ENCODE results near the gene BRIX1. TPM values are rescaled to one million over a fixed set of nuclear protein-coding genes. Genes with fewer than 3 reads are reported as not detected.

BRIX1 gene
- total and polyA plus RNA-seq, 9 of the 15 experiments (the other 6 are each of a cell fraction or from before 2014, with no cell fraction given) = 115 to 193 (median 159) TPM

DNA sequence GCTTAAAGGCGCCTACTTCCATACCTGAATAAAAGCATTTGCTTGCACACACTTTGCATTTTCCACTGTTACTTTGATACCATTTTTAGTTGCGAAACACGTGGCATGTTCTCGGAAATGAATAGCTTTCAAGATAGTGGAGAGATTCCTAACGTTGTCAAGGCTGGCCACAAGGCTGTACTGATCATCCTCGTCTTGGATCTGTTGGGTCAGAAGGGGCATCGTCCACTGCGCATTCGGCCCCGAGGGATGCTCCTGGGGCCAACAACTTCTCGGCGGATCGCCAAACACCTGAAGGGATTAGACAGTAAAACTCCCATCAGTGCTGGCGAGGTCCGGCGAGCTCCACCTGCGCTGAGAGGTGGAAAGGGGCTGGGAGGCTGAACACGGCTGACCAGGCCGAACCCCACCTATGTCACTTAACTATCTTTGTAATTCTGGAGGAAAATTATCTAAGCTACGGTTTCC, 806 bp upstream of the BRIX1 start (continued):
- TF ChIP-seq, protein P1, sequence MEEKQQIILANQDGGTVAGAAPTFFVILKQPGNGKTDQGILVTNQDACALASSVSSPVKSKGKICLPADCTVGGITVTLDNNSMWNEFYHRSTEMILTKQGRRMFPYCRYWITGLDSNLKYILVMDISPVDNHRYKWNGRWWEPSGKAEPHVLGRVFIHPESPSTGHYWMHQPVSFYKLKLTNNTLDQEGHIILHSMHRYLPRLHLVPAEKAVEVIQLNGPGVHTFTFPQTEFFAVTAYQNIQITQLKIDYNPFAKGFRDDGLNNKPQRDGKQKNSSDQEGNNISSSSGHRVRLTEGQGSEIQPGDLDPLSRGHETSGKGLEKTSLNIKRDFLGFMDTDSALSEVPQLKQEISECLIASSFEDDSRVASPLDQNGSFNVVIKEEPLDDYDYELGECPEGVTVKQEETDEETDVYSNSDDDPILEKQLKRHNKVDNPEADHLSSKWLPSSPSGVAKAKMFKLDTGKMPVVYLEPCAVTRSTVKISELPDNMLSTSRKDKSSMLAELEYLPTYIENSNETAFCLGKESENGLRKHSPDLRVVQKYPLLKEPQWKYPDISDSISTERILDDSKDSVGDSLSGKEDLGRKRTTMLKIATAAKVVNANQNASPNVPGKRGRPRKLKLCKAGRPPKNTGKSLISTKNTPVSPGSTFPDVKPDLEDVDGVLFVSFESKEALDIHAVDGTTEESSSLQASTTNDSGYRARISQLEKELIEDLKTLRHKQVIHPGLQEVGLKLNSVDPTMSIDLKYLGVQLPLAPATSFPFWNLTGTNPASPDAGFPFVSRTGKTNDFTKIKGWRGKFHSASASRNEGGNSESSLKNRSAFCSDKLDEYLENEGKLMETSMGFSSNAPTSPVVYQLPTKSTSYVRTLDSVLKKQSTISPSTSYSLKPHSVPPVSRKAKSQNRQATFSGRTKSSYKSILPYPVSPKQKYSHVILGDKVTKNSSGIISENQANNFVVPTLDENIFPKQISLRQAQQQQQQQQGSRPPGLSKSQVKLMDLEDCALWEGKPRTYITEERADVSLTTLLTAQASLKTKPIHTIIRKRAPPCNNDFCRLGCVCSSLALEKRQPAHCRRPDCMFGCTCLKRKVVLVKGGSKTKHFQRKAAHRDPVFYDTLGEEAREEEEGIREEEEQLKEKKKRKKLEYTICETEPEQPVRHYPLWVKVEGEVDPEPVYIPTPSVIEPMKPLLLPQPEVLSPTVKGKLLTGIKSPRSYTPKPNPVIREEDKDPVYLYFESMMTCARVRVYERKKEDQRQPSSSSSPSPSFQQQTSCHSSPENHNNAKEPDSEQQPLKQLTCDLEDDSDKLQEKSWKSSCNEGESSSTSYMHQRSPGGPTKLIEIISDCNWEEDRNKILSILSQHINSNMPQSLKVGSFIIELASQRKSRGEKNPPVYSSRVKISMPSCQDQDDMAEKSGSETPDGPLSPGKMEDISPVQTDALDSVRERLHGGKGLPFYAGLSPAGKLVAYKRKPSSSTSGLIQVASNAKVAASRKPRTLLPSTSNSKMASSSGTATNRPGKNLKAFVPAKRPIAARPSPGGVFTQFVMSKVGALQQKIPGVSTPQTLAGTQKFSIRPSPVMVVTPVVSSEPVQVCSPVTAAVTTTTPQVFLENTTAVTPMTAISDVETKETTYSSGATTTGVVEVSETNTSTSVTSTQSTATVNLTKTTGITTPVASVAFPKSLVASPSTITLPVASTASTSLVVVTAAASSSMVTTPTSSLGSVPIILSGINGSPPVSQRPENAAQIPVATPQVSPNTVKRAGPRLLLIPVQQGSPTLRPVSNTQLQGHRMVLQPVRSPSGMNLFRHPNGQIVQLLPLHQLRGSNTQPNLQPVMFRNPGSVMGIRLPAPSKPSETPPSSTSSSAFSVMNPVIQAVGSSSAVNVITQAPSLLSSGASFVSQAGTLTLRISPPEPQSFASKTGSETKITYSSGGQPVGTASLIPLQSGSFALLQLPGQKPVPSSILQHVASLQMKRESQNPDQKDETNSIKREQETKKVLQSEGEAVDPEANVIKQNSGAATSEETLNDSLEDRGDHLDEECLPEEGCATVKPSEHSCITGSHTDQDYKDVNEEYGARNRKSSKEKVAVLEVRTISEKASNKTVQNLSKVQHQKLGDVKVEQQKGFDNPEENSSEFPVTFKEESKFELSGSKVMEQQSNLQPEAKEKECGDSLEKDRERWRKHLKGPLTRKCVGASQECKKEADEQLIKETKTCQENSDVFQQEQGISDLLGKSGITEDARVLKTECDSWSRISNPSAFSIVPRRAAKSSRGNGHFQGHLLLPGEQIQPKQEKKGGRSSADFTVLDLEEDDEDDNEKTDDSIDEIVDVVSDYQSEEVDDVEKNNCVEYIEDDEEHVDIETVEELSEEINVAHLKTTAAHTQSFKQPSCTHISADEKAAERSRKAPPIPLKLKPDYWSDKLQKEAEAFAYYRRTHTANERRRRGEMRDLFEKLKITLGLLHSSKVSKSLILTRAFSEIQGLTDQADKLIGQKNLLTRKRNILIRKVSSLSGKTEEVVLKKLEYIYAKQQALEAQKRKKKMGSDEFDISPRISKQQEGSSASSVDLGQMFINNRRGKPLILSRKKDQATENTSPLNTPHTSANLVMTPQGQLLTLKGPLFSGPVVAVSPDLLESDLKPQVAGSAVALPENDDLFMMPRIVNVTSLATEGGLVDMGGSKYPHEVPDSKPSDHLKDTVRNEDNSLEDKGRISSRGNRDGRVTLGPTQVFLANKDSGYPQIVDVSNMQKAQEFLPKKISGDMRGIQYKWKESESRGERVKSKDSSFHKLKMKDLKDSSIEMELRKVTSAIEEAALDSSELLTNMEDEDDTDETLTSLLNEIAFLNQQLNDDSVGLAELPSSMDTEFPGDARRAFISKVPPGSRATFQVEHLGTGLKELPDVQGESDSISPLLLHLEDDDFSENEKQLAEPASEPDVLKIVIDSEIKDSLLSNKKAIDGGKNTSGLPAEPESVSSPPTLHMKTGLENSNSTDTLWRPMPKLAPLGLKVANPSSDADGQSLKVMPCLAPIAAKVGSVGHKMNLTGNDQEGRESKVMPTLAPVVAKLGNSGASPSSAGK (IDR thresholded peaks at IDR 0.05) = peak; percentile 54; the same call in 1 of the 2 replicates
- TF ChIP-seq, protein P2, sequence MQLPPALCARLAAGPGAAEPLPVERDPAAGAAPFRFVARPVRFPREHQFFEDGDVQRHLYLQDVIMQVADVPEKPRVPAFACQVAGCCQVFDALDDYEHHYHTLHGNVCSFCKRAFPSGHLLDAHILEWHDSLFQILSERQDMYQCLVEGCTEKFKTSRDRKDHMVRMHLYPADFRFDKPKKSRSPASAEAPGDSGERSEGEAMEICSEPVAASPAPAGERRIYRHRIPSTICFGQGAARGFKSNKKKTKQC (CRISPR knock-in tag; IDR thresholded peaks at IDR 0.05) = no peak
- TF ChIP-seq HDAC3 (IDR thresholded peaks at IDR 0.05; ENCODE audit: borderline replicate concordance, partially characterized antibody) (no peak), RCOR1 (IDR thresholded peaks at IDR 0.05; ENCODE audit: borderline replicate concordance in 1 of 2, low read depth in 2 of 2, low read length in 2 of 2) (0 out of 4 replicates have a peak, but pooled peaks of 1 of the 2 experiments have one; percentile 11), HNRNPK (IDR thresholded peaks at IDR 0.05; ENCODE audit: low read depth, low read length, poor library complexity, severe bottlenecking) (no peak), BRD9 (IDR thresholded peaks at IDR 0.05; ENCODE audit: low read depth, partially characterized antibody) (no peak), CAMTA2 (CRISPR knock-in tag; conservative IDR thresholded peaks at IDR 0.05) (no peak), ZNF316 (IDR thresholded peaks at IDR 0.05) (no peak), MIER1 (IDR thresholded peaks at IDR 0.05; ENCODE audit: low read depth) (no peak)
- TF ChIP-seq, protein P3, sequence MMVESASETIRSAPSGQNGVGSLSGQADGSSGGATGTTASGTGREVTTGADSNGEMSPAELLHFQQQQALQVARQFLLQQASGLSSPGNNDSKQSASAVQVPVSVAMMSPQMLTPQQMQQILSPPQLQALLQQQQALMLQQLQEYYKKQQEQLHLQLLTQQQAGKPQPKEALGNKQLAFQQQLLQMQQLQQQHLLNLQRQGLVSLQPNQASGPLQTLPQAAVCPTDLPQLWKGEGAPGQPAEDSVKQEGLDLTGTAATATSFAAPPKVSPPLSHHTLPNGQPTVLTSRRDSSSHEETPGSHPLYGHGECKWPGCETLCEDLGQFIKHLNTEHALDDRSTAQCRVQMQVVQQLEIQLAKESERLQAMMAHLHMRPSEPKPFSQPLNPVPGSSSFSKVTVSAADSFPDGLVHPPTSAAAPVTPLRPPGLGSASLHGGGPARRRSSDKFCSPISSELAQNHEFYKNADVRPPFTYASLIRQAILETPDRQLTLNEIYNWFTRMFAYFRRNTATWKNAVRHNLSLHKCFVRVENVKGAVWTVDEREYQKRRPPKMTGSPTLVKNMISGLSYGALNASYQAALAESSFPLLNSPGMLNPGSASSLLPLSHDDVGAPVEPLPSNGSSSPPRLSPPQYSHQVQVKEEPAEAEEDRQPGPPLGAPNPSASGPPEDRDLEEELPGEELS (CRISPR knock-in tag; IDR thresholded peaks at IDR 0.05; ENCODE audit: borderline replicate concordance) = no peak
- TF ChIP-seq, protein P4, sequence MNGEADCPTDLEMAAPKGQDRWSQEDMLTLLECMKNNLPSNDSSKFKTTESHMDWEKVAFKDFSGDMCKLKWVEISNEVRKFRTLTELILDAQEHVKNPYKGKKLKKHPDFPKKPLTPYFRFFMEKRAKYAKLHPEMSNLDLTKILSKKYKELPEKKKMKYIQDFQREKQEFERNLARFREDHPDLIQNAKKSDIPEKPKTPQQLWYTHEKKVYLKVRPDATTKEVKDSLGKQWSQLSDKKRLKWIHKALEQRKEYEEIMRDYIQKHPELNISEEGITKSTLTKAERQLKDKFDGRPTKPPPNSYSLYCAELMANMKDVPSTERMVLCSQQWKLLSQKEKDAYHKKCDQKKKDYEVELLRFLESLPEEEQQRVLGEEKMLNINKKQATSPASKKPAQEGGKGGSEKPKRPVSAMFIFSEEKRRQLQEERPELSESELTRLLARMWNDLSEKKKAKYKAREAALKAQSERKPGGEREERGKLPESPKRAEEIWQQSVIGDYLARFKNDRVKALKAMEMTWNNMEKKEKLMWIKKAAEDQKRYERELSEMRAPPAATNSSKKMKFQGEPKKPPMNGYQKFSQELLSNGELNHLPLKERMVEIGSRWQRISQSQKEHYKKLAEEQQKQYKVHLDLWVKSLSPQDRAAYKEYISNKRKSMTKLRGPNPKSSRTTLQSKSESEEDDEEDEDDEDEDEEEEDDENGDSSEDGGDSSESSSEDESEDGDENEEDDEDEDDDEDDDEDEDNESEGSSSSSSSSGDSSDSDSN (IDR thresholded peaks at IDR 0.05; ENCODE audit: borderline replicate concordance in 1 of 2, low read depth in 2 of 2, low read length in 2 of 2) = 0 out of 4 replicates have a peak, but pooled peaks of 1 of the 2 experiments have one; percentile 50

All from K562 (cell line).